Adrenal gland (tissue), 12 donors: ENCODE measurements around the gene ARL2. TPM values are rescaled to one million over a fixed set of nuclear protein-coding genes. Genes with fewer than 3 reads are reported as not detected.
A peak's percentile ranks its signal among the peaks of the same experiment; 100 is the strongest.

Experiments
- DNase-seq, 7 donors: peaks; one replicate each; pipeline ENCODE4 v3.0.0-alpha.2; 2019 to 2020
- H3K27ac ChIP-seq, 5 donors: fragments of 200-600 bp; sonication (generic) in 4 of 5; 1 replicate in 3 of 5; 2 replicates in 2 of 5; pipeline versions ENCODE4 v1.5.1 to v1.8.0; 2016 to 2020; ENCODE audit warnings: mild to moderate bottlenecking in 1 of 5
- H3K27me3 ChIP-seq: fragments of 200-600 bp; 2 replicates; pipeline ENCODE4 v1.8.0; 2021
- H3K36me3 ChIP-seq, 2 donors: fragments of 200-600 bp; replicated peaks in 1 of 2; 1 replicate in 1 of 2; 2 replicates in 1 of 2; pipeline versions ENCODE4 v1.5.1 to v1.8.0; 2018 to 2022
- H3K4me1 ChIP-seq, 2 donors: fragments of 200-600 bp; replicated peaks in 1 of 2; 1 replicate in 1 of 2; 2 replicates in 1 of 2; pipeline versions ENCODE4 v1.5.1 to v1.8.0; 2018 to 2021
- H3K4me3 ChIP-seq, 4 donors: fragments of 200-600 bp; sonication (generic) in 3 of 4; one replicate each; pipeline ENCODE4 v1.5.1; 2016 to 2018
- H3K9me3 ChIP-seq, 3 donors: fragments of 200-600 bp; sonication (generic) in 1 of 3; replicated peaks in 1 of 3; 1 replicate in 2 of 3; 2 replicates in 1 of 3; pipeline versions ENCODE4 v1.5.1 to v1.8.0; 2016 to 2021
- POLR2A ChIP-seq, 2 donors: fragments of 450-650 bp; IDR thresholded peaks; one replicate each; pipeline ENCODE4 v1.6.1; 2017; ENCODE audit warnings: antibody characterized with exemption in 2 of 2, mild to moderate bottlenecking in 2 of 2, moderate library complexity in 1 of 2
- WGBS, 4 donors: extraction: QIAGEN DNeasy Blood & Tissue Kit in 2 of 4; methylation state at CpG; one replicate each; pipeline versions ENCODE4 v1.1.5 to v1.1.7; 2013 to 2017; 5-methylcytosine and 5-hydroxymethylcytosine counted together
- intact Hi-C, 2 donors: fragments of 100-400 bp; cut with DNase I; formaldehyde crosslinking; loops; one replicate each; pipeline versions ENCODE4 v1.14.1 to v1.15.0; 2022 to 2023
- polyA plus RNA-seq, 3 donors: library from polyadenylated mRNA; stranded (reverse); fragments of 200-250 nt in 2 of 3; fragments of 350-450 nt in 1 of 3; fragmentation: Illumina TruSeq in 1 of 3; extraction: RNeasy Lipid Tissue Mini Kit (QIAGEN cat#74804) in 1 of 3; gene quantifications; one replicate each; pipeline ENCODE4 v1.2.3, GENCODE V29; 2013 to 2014
- total RNA-seq, 9 donors: library from RNA; depleted of rRNA in 4 of 9; stranded (reverse); fragments of >200 nt in 4 of 9; fragments of 120-200 nt in 1 of 9; fragmentation: NEBNext Ultra II Directional in 1 of 9; extraction: Animal tissue kit (Norgen Biotek cat#: 25700) in 1 of 9; gene quantifications; one replicate each; pipeline versions ENCODE4 v1.1.0 to v1.2.4, GENCODE V29; 2013 to 2023
- TF ChIP-seq, protein P1 (sequence below), 6 experiments: fragments of 450-650 bp in 4 of 6; fragments of 200-600 bp in 2 of 6; sonication (generic) in 1 of 6; IDR thresholded peaks; 1 replicate in 5 of 6; 2 replicates in 1 of 6; pipeline versions ENCODE4 v1.5.1 to v1.8.0; 2016 to 2021; ENCODE audit warnings: antibody characterized with exemption in 6 of 6, mild to moderate bottlenecking in 2 of 6, moderate library complexity in 1 of 6
- donor health status: healthy with polysubstance abuse.
- donor health status: Bipolar disorder and iron deficiency.
- donor health status: DM: yes; HTN: yes; CAD: no.
- donor health status: DM: no; HTN: no; CAD: no.
- donor health status: DM: no; HTN: no; CAD: no.
- donor health status: DM: yes; HTN: yes; CAD: no.

The ARL2 gene
- total and polyA plus RNA-seq, 12 donors, result 66.5 to 231 (median 112) TPM

DNA sequence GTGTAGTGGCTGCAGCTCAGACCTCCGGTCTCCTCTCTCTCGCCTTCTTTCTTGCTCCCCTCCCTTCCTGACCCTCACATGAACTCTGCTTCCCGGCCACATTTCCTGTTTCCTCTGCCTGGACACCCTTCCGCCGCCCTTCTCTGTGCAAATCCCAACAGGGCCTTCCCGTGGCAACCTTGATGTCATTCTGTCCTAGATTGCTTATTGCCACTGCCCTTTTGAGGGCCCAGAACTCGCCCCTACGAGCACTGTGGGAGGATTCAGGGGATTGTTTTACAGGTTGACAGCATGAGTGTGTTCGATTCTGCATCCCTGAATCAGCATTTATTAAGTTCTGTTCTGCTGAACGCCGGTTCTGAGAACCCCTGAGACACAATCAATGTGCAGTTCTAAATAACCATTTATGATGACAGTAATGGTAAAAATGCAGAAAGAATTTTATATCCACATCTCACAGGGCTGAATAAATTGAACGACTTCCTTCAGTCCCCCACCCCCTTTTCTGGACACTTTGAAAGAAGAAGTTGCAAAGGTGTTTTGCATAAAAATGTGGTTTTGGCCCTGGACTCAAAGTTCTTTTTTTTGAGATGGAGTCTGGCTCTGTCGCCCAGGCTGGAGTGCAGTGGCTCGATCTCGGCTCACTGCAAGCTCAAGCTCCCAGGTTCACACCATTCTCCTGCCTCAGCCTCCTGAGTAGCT, 23.6 kb upstream of the ARL2 start:
- H3K4me1 ChIP-seq, result peaks cover 13 to 15% of the 10 kb centered on the region in 2 donors
- H3K27me3 ChIP-seq, result no peaks in the 10 kb centered on the region
- 50 to 56% (median 53%) methylated on average over 15 of the region's 15 CpGs for WGBS, 4 donors
- peak overlapping the region in 1 of 4 donors; percentile 41 for H3K4me3 ChIP-seq
- H3K36me3 ChIP-seq, result no peaks in the 10 kb centered on the region
- H3K27ac ChIP-seq, result peak overlapping the region in 2 of 5 donors; percentile 56 to 91
- DNase-seq, result peak in 6 of 7 donors; percentile 52 to 73 (median 59)
- H3K9me3 ChIP-seq, result no peaks in the 10 kb centered on the region
- intact Hi-C loops, result loop anchor here in 1 of 2 donors (10.0 kb wide), 2 partner anchors 56 to 146 kb away; partner anchors contain the start of genes CDC42BPG and GPHA2
- TF ChIP-seq, protein P1, sequence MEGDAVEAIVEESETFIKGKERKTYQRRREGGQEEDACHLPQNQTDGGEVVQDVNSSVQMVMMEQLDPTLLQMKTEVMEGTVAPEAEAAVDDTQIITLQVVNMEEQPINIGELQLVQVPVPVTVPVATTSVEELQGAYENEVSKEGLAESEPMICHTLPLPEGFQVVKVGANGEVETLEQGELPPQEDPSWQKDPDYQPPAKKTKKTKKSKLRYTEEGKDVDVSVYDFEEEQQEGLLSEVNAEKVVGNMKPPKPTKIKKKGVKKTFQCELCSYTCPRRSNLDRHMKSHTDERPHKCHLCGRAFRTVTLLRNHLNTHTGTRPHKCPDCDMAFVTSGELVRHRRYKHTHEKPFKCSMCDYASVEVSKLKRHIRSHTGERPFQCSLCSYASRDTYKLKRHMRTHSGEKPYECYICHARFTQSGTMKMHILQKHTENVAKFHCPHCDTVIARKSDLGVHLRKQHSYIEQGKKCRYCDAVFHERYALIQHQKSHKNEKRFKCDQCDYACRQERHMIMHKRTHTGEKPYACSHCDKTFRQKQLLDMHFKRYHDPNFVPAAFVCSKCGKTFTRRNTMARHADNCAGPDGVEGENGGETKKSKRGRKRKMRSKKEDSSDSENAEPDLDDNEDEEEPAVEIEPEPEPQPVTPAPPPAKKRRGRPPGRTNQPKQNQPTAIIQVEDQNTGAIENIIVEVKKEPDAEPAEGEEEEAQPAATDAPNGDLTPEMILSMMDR (IDR thresholded peaks at IDR 0.05), result no peak
- TF ChIP-seq POLR2A (IDR thresholded peaks at IDR 0.05), result no peak

DNA sequence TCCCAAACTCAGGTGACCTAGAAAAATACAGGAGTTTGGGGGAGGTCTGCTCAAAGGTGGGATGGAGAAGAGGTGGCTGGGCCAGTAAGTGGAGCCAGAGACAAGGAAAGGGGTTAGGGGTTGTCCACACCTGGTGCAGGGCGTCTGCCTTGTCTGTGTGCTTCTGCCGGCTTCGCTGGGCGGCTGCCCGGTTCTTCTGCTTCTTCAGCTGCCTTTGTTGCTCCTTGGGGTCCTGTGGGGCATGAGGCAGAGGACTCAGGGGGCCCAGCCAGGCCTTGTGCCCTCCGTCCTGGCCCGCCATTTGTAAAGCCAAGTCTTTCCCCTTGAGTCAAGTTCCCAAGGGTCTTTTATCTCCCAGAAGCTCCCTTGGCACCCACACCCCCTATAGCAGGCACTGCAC, 19.6 kb upstream of the ARL2 start:
- Histone ChIP-seq H3K36me3 (no peaks in the 10 kb centered on the region), H3K27me3 (no peaks in the 10 kb centered on the region), H3K4me3 (no peak overlapping the region), H3K27ac (no peak overlapping the region), H3K9me3 (no peaks in the 10 kb centered on the region), H3K4me1 (peaks cover 22 to 23% of the 10 kb centered on the region in 2 donors)
- DNase-seq, result no peak
- 92 to 96% (median 94%) methylated on average over 7 of the region's 7 CpGs for WGBS, 4 donors
- no peak for TF ChIP-seq POLR2A (IDR thresholded peaks at IDR 0.05)
- TF ChIP-seq, protein P1 (IDR thresholded peaks at IDR 0.05), result no peak
- intact Hi-C loops, result loop anchor here in 1 of 2 donors (10.0 kb wide), 2 partner anchors 60 to 150 kb away; partner anchors contain the start of genes CDC42BPG and GPHA2

DNA sequence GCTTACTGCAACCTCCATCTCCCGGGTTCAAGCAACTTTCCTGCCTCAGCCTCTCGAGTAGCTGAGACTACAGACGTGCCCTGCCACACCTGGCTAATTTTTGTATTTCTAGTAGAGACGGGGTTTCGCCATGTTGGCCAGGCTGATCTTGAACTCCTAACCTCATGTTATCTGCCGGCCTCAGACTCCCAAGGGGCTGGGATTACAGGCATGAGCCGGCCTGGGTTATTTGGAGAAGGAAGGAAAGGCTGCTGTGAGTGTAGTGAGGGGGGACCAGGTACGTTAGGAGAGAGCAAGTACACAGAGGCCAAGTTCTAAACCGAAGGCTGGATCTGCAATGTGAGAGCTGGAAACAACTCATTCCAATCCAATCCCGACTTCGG, 17.6 kb upstream of the ARL2 start:
- Histone ChIP-seq H3K9me3 (no peaks in the 10 kb centered on the region), H3K27me3 (no peaks in the 10 kb centered on the region), H3K4me1 (peaks cover 15 to 16% of the 10 kb centered on the region in 2 donors), H3K4me3 (peak overlapping the region in 2 of 4 donors; percentile 29 to 57), H3K36me3 (no peaks in the 10 kb centered on the region), H3K27ac (peak overlapping the region in 4 of 5 donors; percentile 11 to 81 (median 62))
- intact Hi-C loops, result loop anchor here in 1 of 2 donors (10.0 kb wide), 2 partner anchors 62 to 152 kb away; partner anchors contain the start of genes CDC42BPG and GPHA2
- DNase-seq, result no peak
- TF ChIP-seq, protein P1 (IDR thresholded peaks at IDR 0.05), result no peak
- WGBS, 4 donors, result 13 to 32% (median 31%) methylated on average over 10 to 11 of the region's 11 CpGs

DNA sequence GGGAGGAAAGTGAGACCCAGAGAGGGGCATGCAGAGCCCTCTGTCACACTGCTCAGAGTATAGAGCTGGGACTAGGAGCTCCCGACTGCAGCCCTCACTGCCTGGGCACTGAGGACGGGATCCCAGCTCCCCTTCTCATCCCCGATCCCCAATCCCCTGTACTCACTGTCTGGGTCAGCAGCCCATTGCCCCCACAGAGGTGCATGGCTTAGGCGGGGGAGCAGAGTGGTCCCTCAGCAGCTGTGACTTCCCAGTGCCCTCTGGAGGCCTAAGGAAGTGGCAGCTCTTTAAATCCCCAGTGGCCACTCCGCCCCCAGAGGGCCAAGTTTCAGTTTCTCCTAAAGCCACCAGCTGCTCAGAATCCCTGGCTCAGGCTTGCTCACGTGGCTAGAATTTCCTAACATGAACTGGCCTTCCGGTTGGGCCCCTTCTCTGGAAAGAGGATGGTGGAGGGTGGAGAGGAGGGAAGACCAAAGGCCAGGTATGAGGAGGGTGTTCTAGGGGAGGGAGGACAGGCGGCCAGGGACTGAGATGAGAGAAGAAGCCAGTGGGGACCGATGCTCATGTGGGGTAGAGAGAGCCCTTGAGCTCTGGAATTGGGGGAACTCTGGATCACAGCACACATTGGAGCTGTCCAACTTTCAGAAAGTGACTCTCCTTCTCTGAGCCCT, 17.1 kb upstream of the ARL2 start, which contains the start of gene BATF2:
BATF2 (minus strand) TSS at position 262 of the 671 bp plus-strand sequence; CDS start at position 205, 57 bp downstream.
- Histone ChIP-seq H3K4me1 (peaks cover 15 to 16% of the 10 kb centered on the region in 2 donors), H3K27ac (peak within 1 kb of the TSS in 4 of 5 donors; percentile 48 to 81 (median 62)), H3K36me3 (no peaks in the 10 kb centered on the region), H3K4me3 (peak within 1 kb of the TSS in 2 of 4 donors; percentile 29 to 57), H3K9me3 (no peaks in the 10 kb centered on the region), H3K27me3 (no peaks in the 10 kb centered on the region)
- peak; percentile 46 to 84 for TF ChIP-seq POLR2A (IDR thresholded peaks at IDR 0.05)
- TF ChIP-seq, protein P1 (IDR thresholded peaks at IDR 0.05), result peak; percentile 35 to 78 (median 62)
- 16 to 32% (median 23%) methylated on average over 4 to 9 of the region's 9 CpGs for WGBS, 4 donors
- DNase-seq, result peak; percentile 72 to 94 (median 89)
- intact Hi-C loops, result loop anchor here in 1 of 2 donors (10.0 kb wide), 2 partner anchors 62 to 152 kb away; partner anchors contain the start of genes CDC42BPG and GPHA2
